HG03460 (cell line): Measurements from ENCODE around the gene RRBP1.

Experiments
- ATAC-seq: cut with Tn5 transposase; IDR thresholded peaks from one replicate; pipeline ENCODE4 v1.9.1; 2021; ENCODE audit not compliant: unreplicated experiment

Gene RRBP1

GRCh38 chr20:17651129-17651759 lies 30.8 kb downstream of the RRBP1 start:
- no peak for ATAC-seq

- no peak for ATAC-seq
These were observed 31.5 kb downstream of the RRBP1 start for GRCh38 chr20:17650301-17651128.

DNA sequence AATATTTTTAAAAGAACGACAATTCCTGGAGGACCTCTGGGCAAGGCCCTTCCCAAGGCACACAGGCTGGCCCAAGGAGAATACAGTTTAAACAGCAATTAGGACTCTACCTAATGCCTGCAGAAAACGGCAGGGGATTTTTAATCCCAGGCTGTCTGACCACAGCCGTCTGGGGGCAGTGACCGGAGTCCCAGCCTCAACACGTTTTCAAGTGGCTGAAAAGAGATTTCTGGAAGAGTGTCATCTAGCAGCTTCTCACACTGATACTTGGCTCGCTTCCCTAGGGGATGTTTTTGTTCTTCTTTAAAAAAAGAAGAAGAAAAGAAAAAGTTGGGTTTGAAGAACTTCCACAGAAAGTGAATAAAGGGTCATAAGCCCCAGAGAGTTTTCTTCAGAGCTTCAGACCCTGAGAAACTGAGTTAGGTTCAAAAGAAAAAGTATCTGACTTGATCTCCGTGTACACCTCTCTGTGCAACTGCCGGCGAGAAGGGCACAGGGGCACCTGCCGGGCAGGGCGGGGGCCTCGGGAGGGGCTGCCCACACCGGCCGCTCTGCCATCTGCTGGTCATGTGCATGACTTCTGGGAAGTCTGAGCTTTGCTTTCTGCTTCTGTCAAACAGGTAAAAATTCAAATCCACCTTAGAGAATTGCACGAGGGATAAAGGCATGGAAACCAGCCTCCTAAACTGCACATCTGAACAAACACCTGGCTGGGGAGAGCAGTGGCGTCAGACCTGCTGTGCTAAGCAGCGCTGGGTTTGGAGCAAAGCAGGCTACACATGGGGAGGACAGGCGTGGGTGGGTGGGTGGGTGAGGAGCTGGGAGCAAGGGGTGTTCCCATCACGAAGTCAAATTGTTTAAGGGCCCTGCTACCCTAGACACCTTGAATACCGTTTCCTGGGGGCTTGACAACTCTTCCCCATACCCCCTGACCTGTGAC lies 33.0 kb downstream of the RRBP1 start:
- no peak for ATAC-seq

DNA sequence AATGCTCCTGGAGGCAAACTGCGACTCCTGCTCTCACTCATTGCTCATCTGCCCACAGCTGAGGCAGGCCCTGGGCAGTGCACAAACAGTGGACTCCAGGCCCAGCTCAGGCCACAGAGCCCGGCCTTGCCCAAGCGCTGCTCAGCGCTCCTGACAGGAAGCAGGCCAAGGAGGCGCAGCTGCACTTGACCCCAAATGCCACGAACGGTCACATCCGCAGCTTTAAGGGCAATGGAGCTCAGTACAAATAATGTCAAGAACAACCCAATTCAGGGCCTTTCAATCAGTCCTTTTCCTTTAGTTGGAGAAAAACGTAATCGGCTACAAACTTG lies 33.8 kb downstream of the RRBP1 start:
- ATAC-seq: no peak

DNA sequence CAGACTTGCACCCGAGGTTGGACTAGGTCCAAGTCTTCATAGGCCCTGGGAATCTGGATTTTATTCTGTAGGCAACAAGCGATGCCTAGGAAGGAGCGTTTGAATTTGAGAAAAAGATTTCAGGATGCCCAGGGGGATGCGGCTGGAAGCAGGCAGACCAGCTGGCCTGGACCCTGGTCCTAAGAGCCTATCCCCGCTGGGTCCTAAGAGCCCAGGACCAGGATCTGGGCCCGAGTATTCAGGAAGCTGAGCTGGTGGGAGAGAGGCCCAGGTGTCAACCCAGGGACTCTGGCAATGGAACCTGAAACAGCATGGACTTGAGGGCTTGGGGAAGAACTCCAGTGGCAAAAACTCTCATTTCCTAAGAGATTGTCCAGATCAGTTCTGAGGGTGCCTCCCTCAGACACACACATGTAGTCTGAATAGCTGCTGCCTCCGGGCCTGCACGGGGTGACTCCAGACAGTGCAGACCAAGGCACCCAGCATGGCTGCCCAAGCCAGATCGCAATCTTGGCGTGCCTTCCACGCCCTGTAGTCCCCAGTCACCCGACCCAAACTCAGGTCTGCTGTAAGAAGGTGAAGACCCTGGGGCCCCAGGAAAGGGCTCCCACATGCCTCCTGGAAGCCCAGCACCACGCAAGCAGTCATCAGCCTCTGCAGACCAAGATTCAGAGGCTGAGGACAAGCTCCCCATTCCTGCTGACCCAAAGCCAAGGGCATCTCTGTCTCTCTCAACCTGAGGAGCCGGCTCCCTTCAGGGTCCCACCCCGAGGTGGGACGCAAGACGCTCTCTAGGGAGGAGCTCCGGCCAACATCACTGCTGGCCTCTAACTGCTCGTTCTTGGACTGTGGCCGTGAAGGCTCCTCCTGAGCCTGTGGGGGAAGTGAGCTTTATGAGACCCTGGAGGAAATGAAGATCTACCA lies 34.4 kb downstream of the RRBP1 start:
- ATAC-seq: no peak

DNA sequence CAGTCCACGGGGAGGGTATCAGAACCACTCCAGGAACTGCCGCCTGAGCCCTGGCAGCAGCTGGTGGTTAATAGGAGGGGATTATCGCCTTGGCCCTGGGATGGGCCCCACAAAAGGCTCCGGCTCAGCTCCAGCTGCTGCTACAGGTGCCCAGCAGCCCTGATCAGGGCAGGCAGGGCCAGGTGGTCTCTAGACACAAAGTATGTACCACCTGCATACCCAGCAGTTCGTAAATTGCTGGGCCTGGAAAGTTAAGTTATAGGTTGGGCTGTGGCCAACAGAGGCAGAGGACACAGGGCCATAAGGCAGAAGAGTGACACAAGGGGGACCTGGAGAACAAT lies 35.1 kb downstream of the RRBP1 start:
- no peak for ATAC-seq

- ATAC-seq: no peak
These were observed 35.7 kb downstream of the RRBP1 start for GRCh38 chr20:17646209-17646960.

DNA sequence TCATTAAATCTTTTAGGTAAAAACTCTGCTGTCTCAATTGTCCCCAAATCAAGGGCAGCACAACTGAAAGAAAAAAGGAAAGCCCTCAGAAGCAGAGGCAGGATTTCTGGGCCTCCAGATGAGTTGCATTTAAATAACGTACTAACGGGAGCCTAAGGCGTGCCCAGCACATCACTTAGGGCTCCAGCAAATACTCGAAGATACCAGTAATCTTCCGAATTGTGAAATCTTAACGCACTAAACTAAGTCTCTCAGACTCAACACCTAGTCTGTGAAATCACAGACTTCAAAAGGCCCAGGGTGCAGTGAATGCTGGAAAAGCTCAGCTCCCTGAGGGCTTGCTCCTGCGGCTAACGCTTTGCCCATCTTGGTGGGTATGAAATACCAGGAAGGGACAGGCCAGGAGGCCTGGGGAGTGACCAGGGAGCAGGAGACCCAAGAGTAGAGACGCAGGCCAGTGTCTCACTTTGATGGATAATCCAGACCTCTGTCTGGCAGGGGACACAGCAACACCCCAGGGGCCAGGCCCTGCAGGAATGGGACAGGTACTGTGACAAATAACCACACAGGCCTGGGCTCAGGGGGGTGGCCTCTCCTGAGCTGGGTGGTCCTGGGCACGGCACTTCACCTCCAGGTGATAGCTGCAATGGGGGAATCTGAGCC lies 36.4 kb downstream of the RRBP1 start:
- no peak for ATAC-seq

DNA sequence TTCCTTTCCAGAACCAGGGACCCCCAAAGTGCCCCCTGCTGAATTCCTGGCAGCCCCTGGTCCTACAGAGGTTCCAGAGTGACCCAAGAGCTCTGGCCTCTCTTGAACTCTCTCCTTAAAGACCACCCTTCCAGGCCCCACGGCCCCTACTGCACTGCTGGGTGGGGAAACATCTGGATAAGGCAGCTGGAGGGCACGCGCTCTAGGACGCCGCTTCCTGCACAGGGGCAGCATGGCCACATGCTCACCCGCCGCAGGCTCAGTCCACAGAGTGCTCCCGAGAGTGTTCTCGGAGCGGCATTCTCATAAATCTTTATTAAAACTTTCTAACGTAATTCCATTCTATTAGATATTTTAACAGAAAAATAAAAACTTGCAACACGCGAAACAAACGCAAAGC lies 37.0 kb downstream of the RRBP1 start:
- ATAC-seq: no peak

GRCh38 chr20:17644451-17644850 lies 37.6 kb downstream of the RRBP1 start:
- no peak for ATAC-seq

DNA sequence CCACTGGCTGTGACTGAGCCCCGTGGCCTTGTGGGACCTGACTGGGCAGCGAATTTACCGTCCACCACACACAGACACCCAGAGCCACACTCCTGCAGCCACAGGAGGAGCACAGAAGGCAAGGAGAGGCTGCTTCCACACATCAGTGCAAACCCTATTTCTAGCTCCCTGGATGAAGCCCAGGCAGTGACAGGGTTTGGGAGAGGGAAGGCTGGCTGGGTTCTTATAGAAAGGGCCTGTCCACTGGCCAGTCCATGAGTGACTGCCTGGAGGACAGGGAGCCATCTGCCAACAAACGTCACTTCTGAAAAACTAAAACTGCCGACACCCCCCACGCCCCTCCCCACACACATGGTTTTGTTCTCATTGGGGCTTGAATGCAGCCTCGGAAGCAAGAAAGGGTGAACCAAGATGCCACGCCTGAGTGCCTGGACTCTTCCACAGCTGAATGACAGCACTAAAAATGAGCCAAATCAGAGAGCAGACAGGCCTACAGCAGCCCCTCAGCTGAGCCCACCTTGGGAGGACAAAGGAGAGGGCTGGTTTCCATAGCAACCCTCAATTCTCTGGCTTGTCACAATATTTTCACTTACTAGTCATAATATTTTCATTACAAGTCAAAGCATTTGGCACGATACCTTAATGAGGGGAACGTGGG lies 38.4 kb downstream of the RRBP1 start:
- no peak for ATAC-seq

DNA sequence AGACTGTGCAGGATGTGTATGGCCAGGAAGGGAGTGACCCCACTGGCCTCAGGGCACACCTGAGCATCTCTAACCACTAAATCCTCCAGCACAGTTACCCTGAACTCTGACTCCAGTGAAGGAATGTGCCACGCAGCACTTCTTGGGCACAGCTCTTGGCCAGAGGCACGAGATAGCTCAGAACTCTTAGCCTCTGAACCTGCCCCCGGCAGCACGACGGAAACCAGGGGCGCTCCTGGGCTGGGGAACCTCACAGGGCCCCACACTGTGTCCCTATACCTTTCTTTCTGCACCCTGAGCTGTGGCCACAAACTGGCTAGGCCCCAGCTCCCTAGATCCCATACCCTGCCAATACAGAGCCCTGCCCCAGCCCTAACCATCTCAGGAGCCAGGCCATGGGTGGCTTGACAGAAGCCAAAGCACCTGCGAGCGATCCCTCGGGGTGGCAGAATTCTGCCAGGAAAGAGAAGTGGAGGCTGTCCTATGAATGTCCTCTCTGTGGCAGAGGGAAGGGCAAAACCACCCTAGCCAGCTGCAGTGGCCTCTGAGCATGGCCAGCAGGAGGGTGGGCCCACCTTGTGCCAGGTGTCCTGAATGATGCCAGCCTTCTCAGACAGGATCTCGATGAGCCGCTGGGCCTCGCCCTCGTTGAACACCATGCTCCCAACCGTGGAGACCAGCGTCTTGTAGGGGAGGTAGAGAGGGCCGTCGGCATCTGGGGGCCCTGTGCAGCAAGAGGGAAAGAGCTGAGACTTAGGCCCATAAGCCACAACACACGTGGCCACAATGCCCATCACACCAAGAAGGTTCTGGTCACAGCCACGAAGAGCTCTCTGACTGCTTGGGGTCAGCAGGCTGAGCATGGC lies 39.4 kb downstream of the RRBP1 start:
- ATAC-seq: no peak

- no peak for ATAC-seq
These were observed 40.0 kb downstream of the RRBP1 start for GRCh38 chr20:17641993-17642392.

DNA sequence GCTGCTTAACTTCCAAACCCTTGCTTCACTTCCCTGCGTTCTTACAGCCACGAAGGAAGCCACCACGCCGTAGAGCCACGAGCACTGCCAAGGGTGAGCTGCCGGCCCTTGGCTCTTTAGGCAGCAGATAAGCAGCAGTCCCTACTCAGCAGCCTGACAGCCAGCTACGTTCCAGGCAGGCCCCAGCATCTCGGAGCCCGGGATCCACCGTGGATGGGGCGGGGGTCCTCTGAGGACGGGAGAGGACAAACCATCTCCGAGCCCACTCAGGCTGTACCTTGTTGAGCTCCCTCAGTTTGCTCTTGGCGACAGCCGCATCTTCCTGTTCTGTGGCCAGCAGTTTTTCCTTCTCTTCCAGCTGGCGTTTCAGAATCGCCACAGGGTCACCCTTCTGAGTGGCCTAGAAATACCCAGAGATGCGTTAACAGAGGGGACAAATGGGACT lies 40.5 kb downstream of the RRBP1 start:
- ATAC-seq: no peak

DNA sequence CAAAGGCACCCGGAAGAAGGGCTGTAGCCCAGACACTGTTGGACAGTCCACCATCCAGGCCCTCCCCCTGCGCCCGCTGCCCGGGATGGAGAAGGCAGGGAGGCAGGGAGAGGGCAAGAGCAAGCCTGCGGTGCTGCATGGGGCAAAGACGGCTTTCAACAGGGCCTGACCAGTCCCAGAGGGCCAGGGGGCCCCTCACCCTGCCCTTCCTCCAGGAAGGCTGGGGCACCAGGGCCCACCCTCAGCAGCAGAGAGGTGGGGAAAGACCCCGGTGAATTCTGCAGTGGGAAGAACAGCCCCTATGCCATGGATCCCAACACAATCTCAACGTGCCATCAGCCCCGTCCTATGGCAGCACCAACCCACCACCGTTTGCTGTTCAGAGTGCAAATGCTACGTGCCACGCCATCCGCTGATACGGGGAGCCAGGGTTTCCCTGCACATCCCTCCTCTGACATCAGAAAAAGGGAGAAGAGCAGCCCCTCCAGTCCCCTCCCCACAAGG lies 41.1 kb downstream of the RRBP1 start:
- no peak for ATAC-seq

- no peak for ATAC-seq
These were observed 41.7 kb downstream of the RRBP1 start for GRCh38 chr20:17640146-17640874.

DNA sequence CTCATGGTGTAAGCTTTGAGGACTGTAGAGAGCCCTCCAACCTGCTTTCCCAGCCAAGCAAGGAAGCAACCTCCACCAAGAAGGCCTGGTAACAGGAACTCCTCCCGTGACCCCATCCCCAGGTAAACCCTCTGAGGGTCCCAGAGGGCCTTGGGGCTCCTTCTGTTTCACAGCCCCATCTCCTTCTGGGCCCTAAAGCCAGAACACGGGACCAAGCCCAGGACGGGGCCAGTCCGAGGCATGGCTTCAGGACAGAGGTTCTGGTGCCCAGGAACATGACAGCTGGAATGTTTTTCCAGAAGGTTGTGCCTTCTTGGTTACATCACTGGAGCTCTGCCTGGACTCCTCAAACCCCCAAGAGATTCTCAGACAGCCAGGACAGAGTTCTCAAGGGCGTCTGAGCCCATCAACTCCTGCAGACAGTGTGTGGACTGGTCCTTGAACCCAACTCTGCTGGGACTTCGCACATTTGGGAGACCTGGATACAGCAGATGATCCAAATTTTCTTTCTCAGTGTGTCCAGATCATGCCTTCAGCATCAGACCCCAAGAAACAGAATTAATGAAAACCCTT lies 43.1 kb downstream of the RRBP1 start:
- no peak for ATAC-seq
